ENCODE data around the gene RAB4A. TPM values are rescaled to one million over a fixed set of nuclear protein-coding genes. Genes with fewer than 3 reads are reported as not detected.
A peak's percentile ranks its signal among the peaks of the same experiment; 100 is the strongest.

RAB4A gene
- total and polyA plus RNA-seq, 10 of the 15 experiments (the other 5 are each of a cell fraction or from before 2014, with no cell fraction given), result 4.0 to 35.8 (median 17.7) TPM

DNA sequence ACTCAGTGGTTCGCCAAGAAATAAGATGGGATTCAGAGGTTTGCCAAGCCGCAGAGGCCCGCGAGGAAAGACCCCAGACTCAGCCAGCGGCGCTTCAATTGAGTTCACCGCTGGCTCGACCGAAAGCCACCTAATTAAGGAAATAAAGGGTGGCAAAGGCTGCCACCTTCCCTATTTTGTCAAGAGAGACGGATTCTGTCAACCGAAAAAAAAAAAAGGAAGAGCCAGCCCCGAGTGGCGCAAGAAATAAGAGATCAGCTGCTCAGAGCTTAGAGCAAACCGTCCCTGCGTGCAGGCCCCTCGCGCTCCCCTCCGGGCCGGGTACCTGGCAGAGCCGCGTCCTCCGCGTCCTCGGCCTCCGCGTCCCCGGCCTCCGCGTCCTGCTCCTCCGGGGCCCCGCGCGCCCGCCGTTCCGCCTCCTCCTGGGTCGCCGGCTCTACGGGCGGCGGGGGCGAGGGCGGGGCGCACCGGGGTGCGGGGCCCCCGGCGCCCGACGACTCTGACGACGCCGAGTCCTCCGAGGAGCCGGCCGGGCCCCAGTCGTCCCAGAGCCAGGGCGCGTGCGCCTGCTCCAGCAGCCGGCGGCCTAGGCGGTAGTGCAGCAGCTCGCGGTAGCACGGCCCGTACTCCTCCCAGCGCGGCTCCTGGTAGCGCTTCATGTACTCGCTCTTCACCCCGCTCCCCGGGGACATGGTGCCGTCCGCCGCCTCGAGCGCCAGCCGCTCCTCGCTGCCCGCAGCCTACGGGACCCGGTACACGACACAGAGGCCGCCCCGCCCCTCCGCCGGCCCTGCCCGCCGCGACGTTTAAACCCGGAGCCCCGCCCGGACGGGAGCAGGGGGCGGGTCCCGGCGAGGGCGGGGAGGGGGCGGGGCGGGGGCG, 71.1 kb downstream of the RAB4A start:
- ChIA-PET POLR2A (interaction anchor here (1.8 kb wide), 1 partner anchor 138 kb away, joined by 4 read pairs; no protein-coding TSS in a partner anchor), SMC1A (ENCODE audit: uncharacterized antibody, unreplicated experiment) (no interaction called here), RAD21 (ENCODE audit: unreplicated experiment) (interaction anchor here (1.5 kb wide), 1 partner anchor 167 kb away, joined by 3 read pairs; the partner anchor contains the start of gene NUP133), CTCF (interaction anchor here (0.7 kb wide), 1 partner anchor 20 kb away, joined by 3 read pairs; no protein-coding TSS in a partner anchor)
- in situ Hi-C loops (cut with MboI) (no loop called here), intact Hi-C loops (cut with micrococcal nuclease; ENCODE audit: unreplicated experiment) (loop anchor here (2.0 kb wide), 1 partner anchor 139 kb away; no protein-coding TSS in a partner anchor)
- H4K20me1 ChIP-seq (ENCODE audit: control insufficient read depth, insufficient read depth), result no peaks in the 10 kb centered on the region
- peaks cover 6% of the 10 kb centered on the region for H3K4me1 ChIP-seq (ENCODE audit: control insufficient read depth, insufficient read depth, low read length)
- peak overlapping the region; percentile 70 for H3K9ac ChIP-seq (ENCODE audit: control insufficient read depth, insufficient read depth, low read length)
- ATAC-seq (peak; percentile 86), DNase-seq (ENCODE audit: low read depth, low spot score) (no peak), FAIRE-seq (no peak)
- H3K27me3 ChIP-seq (replicated peaks in 1 of 2; ENCODE audit: control insufficient read depth in 2 of 2, insufficient read depth in 2 of 2, low read length in 1 of 2), result no peaks in the 10 kb centered on the region; a peak in 2 of 4 replicates
- no peaks in the 10 kb centered on the region for H3K36me3 ChIP-seq (ENCODE audit: control insufficient read depth in 2 of 2, insufficient read depth in 2 of 2, low read length in 1 of 2)
- peak overlapping the region; percentile 65 for H3K4me3 ChIP-seq
- BruUV-seq (replicated peaks), result no TSS peak
- peaks cover 12% of the 10 kb centered on the region for H3K79me2 ChIP-seq (ENCODE audit: control insufficient read depth, insufficient read depth, low read length)
- H3K9me3 ChIP-seq (replicated peaks; ENCODE audit: control insufficient read depth, insufficient read depth, low read length), result no peaks in the 10 kb centered on the region; the same call in 1 of the 3 replicates
- under 1% methylated on average over 68 of the region's 103 CpGs for WGBS (ENCODE audit: insufficient coverage, insufficient replicate concordance, low lambda C conversion rate, missing lambda C conversion rate)
- H3K4me2 ChIP-seq (ENCODE audit: control insufficient read depth, insufficient read depth), result peak overlapping the region; percentile 93
- H3K27ac ChIP-seq (ENCODE audit: control insufficient read depth, insufficient read depth), result no peak overlapping the region; the same call in 1 of the 2 replicates
- peak overlapping the region; percentile 87 for H2AFZ ChIP-seq (ENCODE audit: control insufficient read depth, low read depth, low read length)
- TF ChIP-seq MTA2 (IDR thresholded peaks at IDR 0.05; ENCODE audit: low read depth), result no peak
- TF ChIP-seq GATAD2B (conservative IDR thresholded peaks at IDR 0.05; ENCODE audit: low read depth), result peak; percentile 15; the same call in 1 of the 2 replicates
- TF ChIP-seq SMAD1 (IDR thresholded peaks at IDR 0.05; ENCODE audit: low read depth, partially characterized antibody), result no peak
- TF ChIP-seq, protein P1, sequence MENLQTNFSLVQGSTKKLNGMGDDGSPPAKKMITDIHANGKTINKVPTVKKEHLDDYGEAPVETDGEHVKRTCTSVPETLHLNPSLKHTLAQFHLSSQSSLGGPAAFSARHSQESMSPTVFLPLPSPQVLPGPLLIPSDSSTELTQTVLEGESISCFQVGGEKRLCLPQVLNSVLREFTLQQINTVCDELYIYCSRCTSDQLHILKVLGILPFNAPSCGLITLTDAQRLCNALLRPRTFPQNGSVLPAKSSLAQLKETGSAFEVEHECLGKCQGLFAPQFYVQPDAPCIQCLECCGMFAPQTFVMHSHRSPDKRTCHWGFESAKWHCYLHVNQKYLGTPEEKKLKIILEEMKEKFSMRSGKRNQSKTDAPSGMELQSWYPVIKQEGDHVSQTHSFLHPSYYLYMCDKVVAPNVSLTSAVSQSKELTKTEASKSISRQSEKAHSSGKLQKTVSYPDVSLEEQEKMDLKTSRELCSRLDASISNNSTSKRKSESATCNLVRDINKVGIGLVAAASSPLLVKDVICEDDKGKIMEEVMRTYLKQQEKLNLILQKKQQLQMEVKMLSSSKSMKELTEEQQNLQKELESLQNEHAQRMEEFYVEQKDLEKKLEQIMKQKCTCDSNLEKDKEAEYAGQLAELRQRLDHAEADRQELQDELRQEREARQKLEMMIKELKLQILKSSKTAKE (IDR thresholded peaks at IDR 0.05; ENCODE audit: low read depth, poor library complexity, severe bottlenecking), result no peak
- no peak for TF ChIP-seq NR2C1 (IDR thresholded peaks at IDR 0.05)
- TF ChIP-seq POLR2A (IDR thresholded peaks at IDR 0.05; ENCODE audit: low read depth, low read length), result peak; percentile 73; the same call in 1 of the 2 replicates
- TF ChIP-seq KAT2A (conservative IDR thresholded peaks at IDR 0.05; ENCODE audit: control insufficient read depth, low read depth, low read length), result no peak
- no peak for TF ChIP-seq SP1 (IDR thresholded peaks at IDR 0.05; ENCODE audit: low read depth, low read length)
- TF ChIP-seq, protein P2, sequence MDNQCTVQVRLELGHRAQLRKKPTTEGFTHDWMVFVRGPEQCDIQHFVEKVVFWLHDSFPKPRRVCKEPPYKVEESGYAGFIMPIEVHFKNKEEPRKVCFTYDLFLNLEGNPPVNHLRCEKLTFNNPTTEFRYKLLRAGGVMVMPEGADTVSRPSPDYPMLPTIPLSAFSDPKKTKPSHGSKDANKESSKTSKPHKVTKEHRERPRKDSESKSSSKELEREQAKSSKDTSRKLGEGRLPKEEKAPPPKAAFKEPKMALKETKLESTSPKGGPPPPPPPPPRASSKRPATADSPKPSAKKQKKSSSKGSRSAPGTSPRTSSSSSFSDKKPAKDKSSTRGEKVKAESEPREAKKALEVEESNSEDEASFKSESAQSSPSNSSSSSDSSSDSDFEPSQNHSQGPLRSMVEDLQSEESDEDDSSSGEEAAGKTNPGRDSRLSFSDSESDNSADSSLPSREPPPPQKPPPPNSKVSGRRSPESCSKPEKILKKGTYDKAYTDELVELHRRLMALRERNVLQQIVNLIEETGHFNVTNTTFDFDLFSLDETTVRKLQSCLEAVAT (IDR thresholded peaks at IDR 0.05), result no peak
- TF ChIP-seq RUNX3 (IDR thresholded peaks at IDR 0.05; ENCODE audit: low read length), result no peak; the same call in 1 of the 2 replicates
- peak; percentile 21; the same call in 1 of the 2 replicates for TF ChIP-seq NRF1 (conservative IDR thresholded peaks at IDR 0.05; ENCODE audit: low read depth, low read length)
- no peak for TF ChIP-seq EZH2 (IDR thresholded peaks at IDR 0.05; ENCODE audit: borderline replicate concordance, control insufficient read depth, low read depth, low read length)
- TF ChIP-seq ZNF274 (IDR thresholded peaks at IDR 0.05; ENCODE audit: insufficient read depth, insufficient read length), result no peak
- TF ChIP-seq, protein P3, sequence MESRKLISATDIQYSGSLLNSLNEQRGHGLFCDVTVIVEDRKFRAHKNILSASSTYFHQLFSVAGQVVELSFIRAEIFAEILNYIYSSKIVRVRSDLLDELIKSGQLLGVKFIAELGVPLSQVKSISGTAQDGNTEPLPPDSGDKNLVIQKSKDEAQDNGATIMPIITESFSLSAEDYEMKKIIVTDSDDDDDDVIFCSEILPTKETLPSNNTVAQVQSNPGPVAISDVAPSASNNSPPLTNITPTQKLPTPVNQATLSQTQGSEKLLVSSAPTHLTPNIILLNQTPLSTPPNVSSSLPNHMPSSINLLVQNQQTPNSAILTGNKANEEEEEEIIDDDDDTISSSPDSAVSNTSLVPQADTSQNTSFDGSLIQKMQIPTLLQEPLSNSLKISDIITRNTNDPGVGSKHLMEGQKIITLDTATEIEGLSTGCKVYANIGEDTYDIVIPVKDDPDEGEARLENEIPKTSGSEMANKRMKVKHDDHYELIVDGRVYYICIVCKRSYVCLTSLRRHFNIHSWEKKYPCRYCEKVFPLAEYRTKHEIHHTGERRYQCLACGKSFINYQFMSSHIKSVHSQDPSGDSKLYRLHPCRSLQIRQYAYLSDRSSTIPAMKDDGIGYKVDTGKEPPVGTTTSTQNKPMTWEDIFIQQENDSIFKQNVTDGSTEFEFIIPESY (IDR thresholded peaks at IDR 0.05), result no peak
- no peak for TF ChIP-seq BCL11A (IDR thresholded peaks at IDR 0.05; ENCODE audit: low read depth, low read length)
- no peak for TF ChIP-seq SMARCA5 (IDR thresholded peaks at IDR 0.05)
- TF ChIP-seq, protein P4, sequence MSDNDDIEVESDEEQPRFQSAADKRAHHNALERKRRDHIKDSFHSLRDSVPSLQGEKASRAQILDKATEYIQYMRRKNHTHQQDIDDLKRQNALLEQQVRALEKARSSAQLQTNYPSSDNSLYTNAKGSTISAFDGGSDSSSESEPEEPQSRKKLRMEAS (IDR thresholded peaks at IDR 0.05; ENCODE audit: low read depth, low read length), result no peak
- TF ChIP-seq CBFB (IDR thresholded peaks at IDR 0.05; ENCODE audit: low read depth), result no peak
- peak; percentile 78 for TF ChIP-seq SIN3A (IDR thresholded peaks at IDR 0.05; ENCODE audit: low read depth, low read length)
